Globus pallidus (tissue), 1 donor: ENCODE results near the gene PRKN.
"Not testable (repeated sequence)": the region's sequence is repeated elsewhere in the genome, so short reads cannot be mapped to it uniquely, and the experiment has no call there.

Experiments used
- DNase-seq: peaks from one replicate; pipeline ENCODE4 v3.0.0-alpha.2; 2015; ENCODE audit warnings: low spot score

The PRKN gene

GRCh38 chr6:162532283-162533008, 195.1 kb downstream of the PRKN start:
- no peak for DNase-seq

GRCh38 chr6:162531391-162531790, 196.2 kb downstream of the PRKN start:
- not testable (repeated sequence) for DNase-seq

GRCh38 chr6:162528538-162528937, 199.0 kb downstream of the PRKN start:
- DNase-seq = no peak

- DNase-seq = no peak
Measured at GRCh38 chr6:162526960-162527359, 200.6 kb downstream of the PRKN start.

GRCh38 chr6:162525181-162525580, 202.4 kb downstream of the PRKN start:
- DNase-seq = no peak

GRCh38 chr6:162512744-162513143, 214.8 kb downstream of the PRKN start:
- DNase-seq = no peak

- DNase-seq = peak; percentile 67
Measured at GRCh38 chr6:162497389-162497788, 230.2 kb downstream of the PRKN start.

GRCh38 chr6:162493917-162494316, 233.6 kb downstream of the PRKN start:
- DNase-seq = no peak

- no peak for DNase-seq
Measured at GRCh38 chr6:162491637-162492036, 235.9 kb downstream of the PRKN start.

- DNase-seq = no peak
Measured at GRCh38 chr6:162489101-162489976, 238.2 kb downstream of the PRKN start.

GRCh38 chr6:162488444-162488843, 239.1 kb downstream of the PRKN start:
- no peak for DNase-seq

- no peak for DNase-seq
Measured at GRCh38 chr6:162485464-162485863, 242.1 kb downstream of the PRKN start.

GRCh38 chr6:162481938-162482337, 245.6 kb downstream of the PRKN start:
- no peak for DNase-seq

- no peak for DNase-seq
Measured at GRCh38 chr6:162481320-162481719, 246.2 kb downstream of the PRKN start.

GRCh38 chr6:162478192-162478671, 249.3 kb downstream of the PRKN start:
- no peak for DNase-seq

GRCh38 chr6:162474722-162475121, 252.8 kb downstream of the PRKN start:
- no peak for DNase-seq

GRCh38 chr6:162471842-162472241, 255.7 kb downstream of the PRKN start:
- DNase-seq = no peak

GRCh38 chr6:162468326-162468725, 259.2 kb downstream of the PRKN start:
- no peak for DNase-seq

GRCh38 chr6:162467679-162468078, 259.9 kb downstream of the PRKN start:
- DNase-seq = no peak

GRCh38 chr6:162463576-162463975, 264.0 kb downstream of the PRKN start:
- DNase-seq = no peak

- no peak for DNase-seq
Measured at GRCh38 chr6:162459985-162460384, 267.6 kb downstream of the PRKN start.

GRCh38 chr6:162450358-162450757, 277.2 kb downstream of the PRKN start:
- DNase-seq = no peak

GRCh38 chr6:162448294-162448693, 279.3 kb downstream of the PRKN start:
- DNase-seq = no peak
